Measurements from ENCODE around the gene HMBS.
"Not testable (repeated sequence)": the region's sequence is repeated elsewhere in the genome, so short reads cannot be mapped to it uniquely, and the experiment has no call there.

Gene HMBS

GRCh38 chr11:119084663-119085436 is at the start of gene HMBS:
HMBS (plus strand) TSS chr11:119084881; CDS start chr11:119085034, 153 bp downstream.
- peak; percentile 91 to 100 (median 96) for DNase-seq
- intact Hi-C loops (cut with DNase I): loop anchor here (1.0 kb wide), 1 partner anchor 18 kb away; the partner anchor contains the start of gene VPS11

- intact Hi-C loops (cut with DNase I): no loop called here
- DNase-seq: no peak
Observed at GRCh38 chr11:119038884-119039283, 45.8 kb upstream of the HMBS start.

GRCh38 chr11:119039471-119039870 is 45.2 kb upstream of the HMBS start:
- DNase-seq; intact Hi-C loops (cut with DNase I): not testable (repeated sequence)

- intact Hi-C loops (cut with DNase I): no loop called here
- DNase-seq: peak in 1 of 10 donors; percentile 15
Observed at GRCh38 chr11:119041821-119042514, 42.7 kb upstream of the HMBS start.

DNA sequence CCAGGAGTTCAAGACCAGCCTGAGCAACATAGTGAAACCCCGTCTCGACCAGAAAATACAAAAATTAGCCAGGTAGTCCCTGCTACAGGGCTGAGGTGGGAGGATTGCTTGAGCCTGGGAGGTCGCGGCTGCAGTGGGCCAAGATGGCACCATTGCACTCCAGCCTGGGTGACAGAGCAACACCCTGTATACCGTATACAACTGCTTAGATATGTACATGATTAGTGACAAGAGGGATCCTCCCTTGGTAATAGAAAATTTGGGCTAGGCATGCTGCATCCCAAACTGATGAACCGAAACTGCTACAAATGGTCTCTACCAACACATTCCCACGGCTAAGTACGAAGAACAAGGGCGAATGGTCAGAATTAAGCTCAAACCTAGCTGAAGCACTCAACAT is 41.8 kb upstream of the HMBS start:
- DNase-seq: peak in 1 of 10 donors; percentile 20
- intact Hi-C loops (cut with DNase I): no loop called here

GRCh38 chr11:119044708-119045107 is 40.0 kb upstream of the HMBS start:
- intact Hi-C loops (cut with DNase I): no loop called here
- peak in 1 of 10 donors; percentile 12 for DNase-seq

- intact Hi-C loops (cut with DNase I): no loop called here
- peak in 2 of 10 donors; percentile 31 to 53 for DNase-seq
Observed at GRCh38 chr11:119046489-119046888, 38.2 kb upstream of the HMBS start.

DNA sequence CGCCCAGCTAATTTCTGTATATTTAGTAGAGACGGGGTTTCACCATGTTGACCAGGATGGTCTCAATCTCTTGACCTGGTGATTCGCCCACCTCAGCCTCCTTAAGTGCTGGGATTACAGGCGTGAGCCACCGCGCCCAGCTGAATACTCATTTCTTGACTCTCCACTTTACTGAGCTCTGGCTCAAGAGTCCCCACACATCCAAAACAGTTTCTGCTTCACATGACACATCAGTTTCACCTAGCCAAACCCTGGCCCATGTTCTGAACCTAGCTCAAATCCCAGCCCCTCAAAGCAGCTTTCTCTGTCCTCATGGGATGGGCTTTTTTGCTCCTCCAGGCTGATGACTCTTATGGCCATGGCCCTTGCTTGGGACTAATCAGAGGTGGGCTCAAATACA is 37.5 kb upstream of the HMBS start:
- intact Hi-C loops (cut with DNase I): no loop called here
- DNase-seq: peak in 1 of 10 donors; percentile 20

DNA sequence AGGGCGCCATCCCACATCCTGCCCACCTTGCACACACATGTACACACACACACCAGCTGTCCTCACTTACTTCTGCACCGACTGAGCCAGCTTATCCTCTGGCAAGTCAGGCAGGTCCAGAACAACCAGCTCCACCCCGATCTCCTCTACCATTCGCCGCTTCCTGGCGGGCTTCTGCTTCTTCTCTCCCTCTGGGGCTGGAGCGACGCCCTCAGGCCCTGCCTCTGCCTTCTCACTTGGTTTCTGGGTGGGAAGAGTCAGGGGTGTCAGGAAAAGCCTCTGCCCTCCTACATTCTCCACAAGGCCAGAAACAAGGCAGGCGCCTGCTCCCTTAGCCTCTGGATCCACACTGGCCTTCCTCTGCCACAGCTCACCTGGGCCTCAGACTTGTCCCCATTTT is 36.0 kb upstream of the HMBS start:
- DNase-seq: peak in 1 of 10 donors; percentile 52
- intact Hi-C loops (cut with DNase I): no loop called here

- peak in 2 of 10 donors; percentile 29 to 59 for DNase-seq
- intact Hi-C loops (cut with DNase I): no loop called here
Observed at GRCh38 chr11:119049081-119049480, 35.6 kb upstream of the HMBS start.

GRCh38 chr11:119051440-119052162 is 33.1 kb upstream of the HMBS start:
- DNase-seq: peak in 2 of 10 donors; percentile 51 to 52
- intact Hi-C loops (cut with DNase I): no loop called here

GRCh38 chr11:119052163-119052814 is 32.4 kb upstream of the HMBS start:
- peak in 2 of 10 donors; percentile 49 to 67 for DNase-seq
- intact Hi-C loops (cut with DNase I): no loop called here

- peak in 2 of 10 donors; percentile 24 to 34 for DNase-seq
- intact Hi-C loops (cut with DNase I): no loop called here
Observed at GRCh38 chr11:119054418-119054817, 30.3 kb upstream of the HMBS start.

- DNase-seq: peak in 2 of 10 donors; percentile 9 to 59
- intact Hi-C loops (cut with DNase I): loop anchor here (2.0 to 5.0 kb wide), 3 partner anchors 25 to 39 kb away; partner anchors contain the start of genes RPS25, SLC37A4 and TRAPPC4
Observed at GRCh38 chr11:119055901-119056300, 28.8 kb upstream of the HMBS start.

DNA sequence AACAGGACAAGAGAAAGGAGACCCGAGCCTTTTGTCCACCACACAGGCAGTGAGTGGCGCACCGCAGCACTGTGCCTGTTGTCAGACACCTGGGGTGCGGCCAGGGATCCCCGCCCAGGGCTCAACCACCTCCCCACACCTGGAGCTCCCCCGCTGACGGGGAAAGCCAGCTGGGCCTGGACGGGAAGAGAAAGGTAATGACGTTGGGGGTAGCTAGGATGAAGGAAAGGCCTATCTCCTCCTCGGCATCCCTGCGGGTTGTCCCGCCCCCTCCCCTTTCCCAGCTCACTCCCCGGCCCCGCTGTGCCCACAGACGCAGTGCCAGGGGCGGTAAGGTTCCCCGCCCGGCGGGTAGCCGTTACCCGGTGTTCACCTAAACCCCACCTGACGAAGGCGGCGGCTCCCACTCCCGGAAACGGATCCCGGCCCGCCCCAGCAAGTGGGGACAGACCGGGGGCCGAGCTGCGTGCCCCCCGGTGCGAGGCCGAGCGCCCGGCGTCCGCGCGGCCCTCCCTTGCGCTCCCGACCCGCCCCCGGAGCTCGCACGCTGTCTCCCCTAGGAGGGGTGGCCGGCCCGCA is 28.2 kb upstream of the HMBS start:
- peak in 4 of 10 donors; percentile 3 to 87 (median 53) for DNase-seq
- intact Hi-C loops (cut with DNase I): loop anchor here (2.0 to 5.0 kb wide), 3 partner anchors 26 to 39 kb away; partner anchors contain the start of genes RPS25, SLC37A4 and TRAPPC4

- intact Hi-C loops (cut with DNase I): loop anchor here (2.0 to 5.0 kb wide), 3 partner anchors 26 to 40 kb away; partner anchors contain the start of genes RPS25, SLC37A4 and TRAPPC4
- peak; percentile 93 to 99 (median 96) for DNase-seq
Observed at GRCh38 chr11:119057000-119057769, 27.5 kb upstream of the HMBS start, which contains the start of gene HYOU1. HYOU1 (minus strand) TSS chr11:119057205; CDS start chr11:119056160, 1,045 bp downstream.

- DNase-seq: peak in 2 of 10 donors; percentile 29 to 50
- intact Hi-C loops (cut with DNase I): loop anchor here (5.0 kb wide), 1 partner anchor 42 kb away; the partner anchor contains the start of genes RPS25 and TRAPPC4
Observed at GRCh38 chr11:119059128-119059527, 25.6 kb upstream of the HMBS start.

- DNase-seq: peak in 2 of 10 donors; percentile 4 to 24
- intact Hi-C loops (cut with DNase I): no loop called here
Observed at GRCh38 chr11:119061256-119061655, 23.4 kb upstream of the HMBS start.
